H1 (cell line): ENCODE data around the gene EPB41L4A. TPM values are rescaled to one million over a fixed set of nuclear protein-coding genes. Genes with fewer than 3 reads are reported as not detected.

Experiments used
- CTCF ChIA-PET: fragments of 300-600 bp; sonication (Branson Sonifier 250); formaldehyde crosslinking; loops from one replicate; lab custom pipeline; 2021; ENCODE audit not compliant: partially characterized antibody; lab: Charles Lee
- POLR2A ChIA-PET: fragments of 300-600 bp; sonication (Branson Sonifier 250); formaldehyde crosslinking; loops from one replicate; lab custom pipeline; 2021; ENCODE audit warnings: inconsistent platforms; ENCODE audit not compliant: partially characterized antibody; lab: Charles Lee
- DNase-seq, 2 experiments: peaks; one replicate each; pipeline versions ENCODE4 v3.0.0 to v3.0.0-alpha.2; 2010 to 2022; ENCODE audit warnings: low spot score in 2 of 2, low read depth in 1 of 2, mixed read lengths in 1 of 2
- FAIRE-seq: peaks from 2 replicates; lab custom pipeline; 2011; peaks lifted over from hg19 to GRCh38; lab: Jason Lieb, UNC
- H2AFZ ChIP-seq: 2 replicates; pipeline ENCODE4 v1.8.1; 2012; ENCODE audit warnings: low read length, inconsistent platforms
- H2AK5ac ChIP-seq: 2 replicates; pipeline ENCODE4 v1.6.1; 2013; ENCODE audit warnings: low read depth, low read length
- H2BK120ac ChIP-seq: replicated peaks from 2 replicates; pipeline ENCODE3; 2013; ENCODE audit warnings: low read depth, low read length, inconsistent platforms
- H2BK12ac ChIP-seq: 2 replicates; pipeline ENCODE4 v1.6.1; 2013; ENCODE audit warnings: low read depth, low read length
- H2BK15ac ChIP-seq: 2 replicates; pipeline ENCODE4 v1.6.1; 2013; ENCODE audit warnings: low read length
- H2BK20ac ChIP-seq: 2 replicates; pipeline ENCODE4 v1.6.1; 2013; ENCODE audit warnings: low read length
- H2BK5ac ChIP-seq: 2 replicates; pipeline ENCODE4 v1.6.1; 2013; ENCODE audit warnings: low read depth, low read length
- H3K14ac ChIP-seq: 2 replicates; pipeline ENCODE4 v1.6.1; 2013; ENCODE audit warnings: inconsistent platforms; ENCODE audit not compliant: insufficient read length
- H3K18ac ChIP-seq: 2 replicates; pipeline ENCODE4 v1.6.1; 2013; ENCODE audit warnings: low read length; ENCODE audit errors: extremely low read depth
- H3K23ac ChIP-seq: 2 replicates; pipeline ENCODE4 v1.6.1; 2013; ENCODE audit warnings: inconsistent platforms; ENCODE audit not compliant: insufficient read length
- H3K23me2 ChIP-seq: 2 replicates; pipeline ENCODE4 v1.6.1; 2013; ENCODE audit warnings: low read depth, low read length
- H3K27ac ChIP-seq: 2 replicates; pipeline ENCODE4 v1.6.1; 2011; ENCODE audit warnings: low read depth, low read length, inconsistent platforms
- H3K27me3 ChIP-seq, 4 experiments: replicated peaks in 1 of 4; 1 replicate in 1 of 4; 2 replicates in 3 of 4; pipeline versions ENCODE4 v1.6.1 to v1.8.1; 2011 to 2013; ENCODE audit warnings: low read length in 3 of 4, mild to moderate bottlenecking in 3 of 4, inconsistent platforms in 2 of 4, mixed read lengths in 2 of 4, moderate library complexity in 1 of 4; ENCODE audit not compliant: control insufficient read depth in 3 of 4, insufficient read depth in 3 of 4; ENCODE audit errors: extremely low read depth in 1 of 4
- H3K36me3 ChIP-seq, 4 experiments: 2 replicates each; pipeline versions ENCODE4 v1.6.1 to v1.8.1; 2011 to 2013; ENCODE audit warnings: mild to moderate bottlenecking in 4 of 4, low read length in 3 of 4, moderate library complexity in 2 of 4, control low read depth in 1 of 4, inconsistent platforms in 1 of 4; ENCODE audit not compliant: insufficient read depth in 4 of 4, control insufficient read depth in 2 of 4
- H3K4ac ChIP-seq: replicated peaks from 2 replicates; pipeline ENCODE3; 2013; ENCODE audit warnings: low read length, low read depth, mixed read lengths, inconsistent platforms; ENCODE audit not compliant: insufficient read length
- H3K4me1 ChIP-seq, 4 experiments: replicated peaks in 1 of 4; 1 replicate in 1 of 4; 2 replicates in 3 of 4; pipeline versions ENCODE4 v1.6.1 to v1.8.1; 2011 to 2013; ENCODE audit warnings: low read length in 3 of 4, inconsistent platforms in 2 of 4, mixed read lengths in 1 of 4; ENCODE audit not compliant: insufficient read depth in 4 of 4, control insufficient read depth in 3 of 4
- H3K4me2 ChIP-seq, 2 experiments: 2 replicates each; pipeline versions ENCODE4 v1.6.1 to v1.8.1; 2011 to 2013; ENCODE audit warnings: low read depth in 2 of 2, low read length in 2 of 2, control low read depth in 1 of 2, inconsistent platforms in 1 of 2, mild to moderate bottlenecking in 1 of 2; ENCODE audit not compliant: insufficient read depth in 1 of 2
- H3K4me3 ChIP-seq, 4 experiments: fragments of 200-600, 300-600 bp in 1 of 4; sonication (generic), shearing (Covaris generic), sonication (Bioruptor Twin) in 1 of 4; 2 replicates each; pipeline versions ENCODE4 v1.5.1 to v1.8.1; 2011 to 2016; ENCODE audit warnings: low read length in 4 of 4, low read depth in 3 of 4, control low read depth in 2 of 4, inconsistent platforms in 2 of 4, mild to moderate bottlenecking in 2 of 4, mixed read lengths in 1 of 4, moderate library complexity in 1 of 4; ENCODE audit not compliant: insufficient read depth in 2 of 4; ENCODE audit errors: extremely low read depth in 1 of 4
- H3K56ac ChIP-seq: replicated peaks from 2 replicates; pipeline ENCODE3; 2013; ENCODE audit warnings: low read depth, mild to moderate bottlenecking, mixed read lengths, low read length, inconsistent platforms; ENCODE audit not compliant: insufficient read length
- H3K79me1 ChIP-seq: 2 replicates; pipeline ENCODE4 v1.6.1; 2013; ENCODE audit warnings: low read depth, low read length, control low read depth
- H3K79me2 ChIP-seq, 2 experiments: 2 replicates each; pipeline versions ENCODE4 v1.6.1 to v1.8.1; 2012 to 2013; ENCODE audit warnings: low read length in 2 of 2, mild to moderate bottlenecking in 2 of 2, inconsistent platforms in 1 of 2; ENCODE audit not compliant: insufficient read depth in 2 of 2, control insufficient read depth in 1 of 2
- H3K9ac ChIP-seq, 4 experiments: replicated peaks in 1 of 4; 1 replicate in 1 of 4; 2 replicates in 3 of 4; pipeline versions ENCODE4 v1.6.1 to v1.8.1; 2011 to 2013; ENCODE audit warnings: low read depth in 3 of 4, low read length in 3 of 4, control low read depth in 2 of 4, mild to moderate bottlenecking in 2 of 4, moderate library complexity in 2 of 4, inconsistent platforms in 1 of 4; ENCODE audit errors: extremely low read depth in 1 of 4
- H3K9me3 ChIP-seq, 2 experiments: 2 replicates each; pipeline versions ENCODE4 v1.6.1 to v1.8.1; 2012 to 2013; ENCODE audit warnings: mild to moderate bottlenecking in 2 of 2, moderate library complexity in 2 of 2, control low read depth in 1 of 2, inconsistent platforms in 1 of 2, low read depth in 1 of 2, low read length in 1 of 2, mixed read lengths in 1 of 2; ENCODE audit not compliant: insufficient read depth in 2 of 2
- H4K20me1 ChIP-seq, 2 experiments: replicated peaks in 1 of 2; 2 replicates each; pipeline versions ENCODE3 to v1.8.1; 2011 to 2013; ENCODE audit warnings: inconsistent platforms in 2 of 2, low read length in 2 of 2, mild to moderate bottlenecking in 1 of 2; ENCODE audit not compliant: insufficient read depth in 2 of 2, control insufficient read depth in 1 of 2
- H4K5ac ChIP-seq: 2 replicates; pipeline ENCODE4 v1.6.1; 2013; ENCODE audit warnings: low read length, low read depth, mixed read lengths, inconsistent platforms; ENCODE audit not compliant: insufficient read length
- H4K8ac ChIP-seq: 2 replicates; pipeline ENCODE4 v1.8.0; 2013; ENCODE audit warnings: mild to moderate bottlenecking, moderate library complexity, low read length, inconsistent platforms; ENCODE audit not compliant: insufficient read depth; ENCODE audit errors: extremely low read depth
- H4K91ac ChIP-seq: replicated peaks from 2 replicates; pipeline ENCODE3; 2013; ENCODE audit warnings: low read length, mixed read lengths, inconsistent platforms; ENCODE audit not compliant: insufficient read length
- CTCF ChIP-seq, 3 experiments: IDR thresholded peaks; 1 replicate in 2 of 3; 2 replicates in 1 of 3; pipeline versions ENCODE4 v1.5.1 to v1.6.1; 2011; ENCODE audit warnings: low read length in 3 of 3, mild to moderate bottlenecking in 3 of 3, inconsistent platforms in 2 of 3, low read depth in 1 of 3, moderate library complexity in 1 of 3; ENCODE audit not compliant: insufficient read depth in 1 of 3; ENCODE audit errors: control extremely low read depth in 1 of 3
- RAD21 ChIP-seq, 2 experiments: IDR thresholded peaks in 1 of 2; conservative IDR thresholded peaks in 1 of 2; 2 replicates each; pipeline ENCODE4 v1.6.1; 2011; ENCODE audit warnings: low read depth in 2 of 2, low read length in 2 of 2, improper control_type of control experiment in 1 of 2, inconsistent platforms in 1 of 2, mild to moderate bottlenecking in 1 of 2, moderate library complexity in 1 of 2
- SP4 ChIP-seq: IDR thresholded peaks from 2 replicates; pipeline ENCODE4 v1.6.1; 2012; ENCODE audit warnings: low read length, inconsistent platforms
- WGBS, 2 experiments: shearing (Covaris generic) in 1 of 2; methylation state at CpG; one replicate each; pipeline versions ENCODE4 v1.1.6 to v1.1.7; 2013 to 2015; ENCODE audit warnings: low lambda C conversion rate in 2 of 2, mixed read lengths in 2 of 2, inconsistent platforms in 1 of 2, low coverage in 1 of 2, missing lambda C conversion rate in 1 of 2; ENCODE audit not compliant: insufficient replicate concordance in 2 of 2, insufficient coverage in 1 of 2, insufficient read length in 1 of 2; ENCODE audit errors: extremely low coverage in 1 of 2, missing lambda C conversion rate in 1 of 2; 5-methylcytosine and 5-hydroxymethylcytosine counted together
- polyA plus RNA-seq, 7 experiments: library from polyadenylated mRNA; depleted of rRNA in 3 of 7; stranded (reverse) in 5 of 7; unstranded in 2 of 7; fragments of >200 nt in 5 of 7; fragments of 200-250 nt in 2 of 7; gene quantifications; 1 replicate in 5 of 7; 2 replicates in 1 of 7; 4 replicates in 1 of 7; pipeline versions ENCODE4 v1.2.1 to v1.2.3, GENCODE V29; 2011 to 2013; ENCODE audit warnings: missing spikeins in 2 of 7, mixed read lengths in 2 of 7
- total RNA-seq: library from RNA; stranded (reverse); fragmentation: NEBNext Ultra II Directional; extraction: Animal tissue kit (Norgen Biotek cat#: 25700); gene quantifications from 2 replicates; pipeline ENCODE4 v1.2.1, GENCODE V29; 2021

The EPB41L4A gene
- total and polyA plus RNA-seq, 2 of the 8 experiments (the other 6 are each of a cell fraction or from before 2014, with no cell fraction given): 1.6 to 4.6 TPM

GRCh38 chr5:112186401-112186990, 232.6 kb downstream of the EPB41L4A start:
- FAIRE-seq: peak; percentile 32
- CTCF ChIA-PET: interaction anchor here (0.6 to 1.1 kb wide), 8 partner anchors 8 to 233 kb away, joined by 3 to 8 read pairs (median 3); no protein-coding TSS in a partner anchor
- no peak overlapping the region for H3K27ac ChIP-seq

More at GRCh38 chr5:112186401-112186990, 232.6 kb downstream of the EPB41L4A start:
- Histone ChIP-seq H4K5ac (no peak overlapping the region), H3K4me3 (no peak overlapping the region), H3K23ac (no peak overlapping the region), H3K4me1 (peaks cover 0 to 6% (median under 1%) of the 10 kb centered on the region in 4 experiments; a peak in 1 of 7 replicates), H2AK5ac (no peak overlapping the region), H2BK120ac (no peak overlapping the region), H3K79me2 (no peaks in the 10 kb centered on the region), H4K20me1 (no peaks in the 10 kb centered on the region), H3K23me2 (no peaks in the 10 kb centered on the region; the same call in 1 of the 2 replicates), H3K4ac (no peak overlapping the region)
- POLR2A ChIA-PET: no interaction called here
- peak; percentile 20 to 22; a peak in 3 of 4 replicates for TF ChIP-seq RAD21 (IDR thresholded peaks at IDR 0.05 in 1 of 2, conservative IDR thresholded peaks at IDR 0.05 in 1 of 2; ENCODE audit: low read depth in 2 of 2, low read length in 2 of 2)
- peak in 2 of 3 experiments; percentile 28 to 54; a peak in 2 of 4 replicates for TF ChIP-seq CTCF (IDR thresholded peaks at IDR 0.05; ENCODE audit: control extremely low read depth in 1 of 3, insufficient read depth in 1 of 3, low read depth in 1 of 3, low read length in 3 of 3)
- TF ChIP-seq SP4: no peak
- TF ChIP-seq, all 59 proteins: peak for 2
- Histone ChIP-seq H2BK12ac (no peak overlapping the region), H3K27me3 (no peaks in the 10 kb centered on the region), H4K91ac (no peak overlapping the region), H4K8ac (no peak overlapping the region), H2BK15ac (no peak overlapping the region), H3K36me3 (no peaks in the 10 kb centered on the region), H3K56ac (no peak overlapping the region), H3K9me3 (no peaks in the 10 kb centered on the region), H3K18ac (no peak overlapping the region), H3K9ac (no peak overlapping the region), H3K4me2 (no peak overlapping the region), H2BK5ac (no peak overlapping the region), H3K14ac (no peak overlapping the region), H3K79me1 (no peaks in the 10 kb centered on the region), H2AFZ (no peak overlapping the region), H2BK20ac (no peak overlapping the region)
- no peak for DNase-seq
- WGBS, 2 experiments: 67% methylated on average over 4 of the region's 4 CpGs; no CpG with 5 or more reads in 1 of the 2 experiments
